Fibroblast of the aortic adventitia (primary cell): ENCODE data around the gene EPB41L3. TPM values are rescaled to one million over a fixed set of nuclear protein-coding genes. Genes with fewer than 3 reads are reported as not detected.

Source experiments
- DNase-seq: peaks from one replicate; pipeline ENCODE4 v3.0.0-alpha.2; 2010; ENCODE audit warnings: low read depth
- H3K4me3 ChIP-seq: 2 replicates; pipeline ENCODE4 v1.5.1; 2011; ENCODE audit warnings: low read depth, mild to moderate bottlenecking, control low read depth, low read length, moderate library complexity
- total RNA-seq: library from RNA; depleted of rRNA; stranded (reverse); fragments of >200 nt; gene quantifications from 2 replicates; pipeline ENCODE4 v1.2.3, GENCODE V29; 2012; ENCODE audit warnings: low replicate concordance
- TF ChIP-seq, protein P1 (sequence below): IDR thresholded peaks from 2 replicates; pipeline ENCODE4 v1.5.1; 2011; ENCODE audit warnings: mild to moderate bottlenecking, low read length, control low read depth, inconsistent platforms; ENCODE audit not compliant: insufficient read depth

EPB41L3 gene
- total RNA-seq, 1 donor = 28.0 TPM

DNA sequence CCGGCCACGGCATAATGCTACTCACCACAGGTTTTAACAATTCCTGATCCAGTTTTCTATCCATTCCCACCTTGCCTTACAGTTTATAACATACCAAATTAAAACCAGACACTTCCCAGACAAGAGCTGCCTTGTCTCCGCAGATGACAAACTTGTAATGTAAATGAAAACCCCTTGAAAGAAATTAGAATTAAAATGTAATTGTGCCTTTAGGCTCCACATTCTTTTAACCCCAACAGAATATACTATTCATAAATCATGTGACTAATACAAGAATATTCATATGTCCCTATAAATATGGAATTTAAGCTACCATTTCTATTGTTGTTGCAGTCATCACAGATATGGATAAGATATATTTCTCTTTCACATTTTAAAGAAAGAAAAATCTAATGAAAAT is 178.4 kb downstream of the EPB41L3 start:
- no peak overlapping the region for H3K4me3 ChIP-seq
- TF ChIP-seq, protein P1, sequence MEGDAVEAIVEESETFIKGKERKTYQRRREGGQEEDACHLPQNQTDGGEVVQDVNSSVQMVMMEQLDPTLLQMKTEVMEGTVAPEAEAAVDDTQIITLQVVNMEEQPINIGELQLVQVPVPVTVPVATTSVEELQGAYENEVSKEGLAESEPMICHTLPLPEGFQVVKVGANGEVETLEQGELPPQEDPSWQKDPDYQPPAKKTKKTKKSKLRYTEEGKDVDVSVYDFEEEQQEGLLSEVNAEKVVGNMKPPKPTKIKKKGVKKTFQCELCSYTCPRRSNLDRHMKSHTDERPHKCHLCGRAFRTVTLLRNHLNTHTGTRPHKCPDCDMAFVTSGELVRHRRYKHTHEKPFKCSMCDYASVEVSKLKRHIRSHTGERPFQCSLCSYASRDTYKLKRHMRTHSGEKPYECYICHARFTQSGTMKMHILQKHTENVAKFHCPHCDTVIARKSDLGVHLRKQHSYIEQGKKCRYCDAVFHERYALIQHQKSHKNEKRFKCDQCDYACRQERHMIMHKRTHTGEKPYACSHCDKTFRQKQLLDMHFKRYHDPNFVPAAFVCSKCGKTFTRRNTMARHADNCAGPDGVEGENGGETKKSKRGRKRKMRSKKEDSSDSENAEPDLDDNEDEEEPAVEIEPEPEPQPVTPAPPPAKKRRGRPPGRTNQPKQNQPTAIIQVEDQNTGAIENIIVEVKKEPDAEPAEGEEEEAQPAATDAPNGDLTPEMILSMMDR = no peak
- no peak for DNase-seq

DNA sequence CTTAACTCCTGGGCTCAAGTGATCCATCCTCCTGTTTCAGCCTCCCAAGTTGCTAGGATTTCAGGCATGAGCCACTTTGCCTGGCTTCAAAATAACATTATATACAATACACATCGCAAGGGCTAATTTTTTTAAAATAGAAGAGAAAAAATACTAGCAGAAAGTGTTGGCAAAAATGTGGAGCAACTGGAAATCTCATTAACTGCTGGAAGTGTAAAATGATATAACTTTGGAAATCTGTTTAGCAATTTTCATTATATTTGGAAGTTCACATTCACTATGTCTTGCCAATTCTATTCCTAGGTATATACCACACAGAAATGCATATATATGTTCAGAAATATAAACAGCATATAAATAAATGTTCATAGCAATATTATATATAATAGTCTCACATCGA is 193.2 kb downstream of the EPB41L3 start:
- TF ChIP-seq, protein P1 = no peak
- DNase-seq = no peak
- no peak overlapping the region for H3K4me3 ChIP-seq

Other genes with a start within 250 kb of the EPB41L3 start
- gene ZBTB14, start 248.3 kb downstream of the EPB41L3 start, total RNA-seq = 17.4 and 35.8 TPM in 2 replicates